ENCODE data around the gene NMNAT3. TPM values are rescaled to one million over a fixed set of nuclear protein-coding genes. Genes with fewer than 3 reads are reported as not detected.

Gene NMNAT3
- total and polyA plus RNA-seq, 2 experiments from 2014 or later = not detected

DNA sequence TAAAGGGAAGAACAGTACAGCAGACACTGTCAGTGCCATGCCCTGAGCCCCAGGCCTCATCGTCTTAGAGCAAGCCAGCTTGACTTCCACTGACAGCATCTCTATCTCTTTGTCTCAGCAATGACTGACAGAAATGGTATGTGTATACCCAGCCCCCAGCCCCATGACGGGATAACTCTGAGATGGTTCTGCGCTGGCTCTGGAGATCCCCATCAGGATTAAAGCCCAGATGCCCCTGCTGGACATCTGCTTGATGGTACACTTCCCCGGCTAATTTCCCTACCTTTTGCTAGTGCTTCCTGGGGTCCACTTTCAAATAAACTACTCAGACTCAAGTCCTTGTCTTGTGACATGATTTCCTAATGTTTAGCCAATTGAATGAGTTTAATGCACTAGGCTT is 7.6 kb downstream of the NMNAT3 start:
- in situ Hi-C loops (cut with MboI) = no loop called here
- H3K9ac ChIP-seq = no peak overlapping the region
- H2AFZ ChIP-seq = no peak overlapping the region
- no peaks in the 10 kb centered on the region for H4K20me1 ChIP-seq (ENCODE audit: insufficient read depth)
- H3K27ac ChIP-seq = no peak overlapping the region
- H3K4me3 ChIP-seq = no peak overlapping the region
- WGBS, 2 experiments (ENCODE audit: low coverage in 1 of 2, low lambda C conversion rate in 2 of 2, missing lambda C conversion rate in 2 of 2) = 46 to 49% methylated on average over 4 of the region's 4 CpGs
- H3K4me1 ChIP-seq (ENCODE audit: insufficient read depth) = no peaks in the 10 kb centered on the region
- H3K79me2 ChIP-seq (ENCODE audit: insufficient read depth) = no peaks in the 10 kb centered on the region
- no peak for DNase-seq
- no peaks in the 10 kb centered on the region for H3K27me3 ChIP-seq (replicated peaks; ENCODE audit: insufficient read depth)
- H3K9me2 ChIP-seq (ENCODE audit: insufficient read depth) = no peaks in the 10 kb centered on the region
- no peak for TF ChIP-seq EZH2phosphoT487 (IDR thresholded peaks at IDR 0.05; ENCODE audit: insufficient read depth, low read depth)
- TF ChIP-seq EZH2 (IDR thresholded peaks at IDR 0.05; ENCODE audit: insufficient read depth, poor library complexity, severe bottlenecking) = no peak
- no peaks in the 10 kb centered on the region for H3K36me3 ChIP-seq (ENCODE audit: low read depth)
- H3F3A ChIP-seq (ENCODE audit: insufficient read depth) = no peaks in the 10 kb centered on the region
- no peak overlapping the region for H3K4me2 ChIP-seq (ENCODE audit: unreplicated experiment)
- no peaks in the 10 kb centered on the region for H3K9me3 ChIP-seq (ENCODE audit: low read depth)

DNA sequence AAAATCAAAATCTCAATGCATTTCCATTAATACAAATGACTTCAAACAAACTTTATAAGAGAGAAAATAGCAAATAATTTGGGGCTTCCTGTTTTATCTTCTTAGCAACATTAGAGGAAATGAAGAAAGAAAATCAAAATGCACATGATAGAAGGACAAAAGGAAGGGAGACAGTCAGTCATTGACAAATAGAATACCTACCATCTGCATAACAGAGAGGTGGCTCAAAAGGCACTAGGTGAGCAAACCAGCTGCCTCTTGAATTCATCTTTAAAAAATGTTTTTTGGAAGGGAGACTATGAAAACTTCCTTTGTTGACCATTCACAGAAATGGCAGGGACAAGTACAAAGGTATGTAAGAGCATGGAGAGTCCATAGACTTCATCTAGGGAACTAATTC is 9.4 kb downstream of the NMNAT3 start:
- Histone ChIP-seq H3K27ac (no peak overlapping the region), H3K4me1 (ENCODE audit: insufficient read depth) (no peaks in the 10 kb centered on the region), H3K9me2 (ENCODE audit: insufficient read depth) (no peaks in the 10 kb centered on the region), H2AFZ (no peak overlapping the region), H3K79me2 (ENCODE audit: insufficient read depth) (no peaks in the 10 kb centered on the region), H3K27me3 (replicated peaks; ENCODE audit: insufficient read depth) (no peaks in the 10 kb centered on the region), H3K9me3 (ENCODE audit: low read depth) (no peaks in the 10 kb centered on the region), H3K9ac (no peak overlapping the region), H3K4me2 (ENCODE audit: unreplicated experiment) (no peak overlapping the region), H3F3A (ENCODE audit: insufficient read depth) (no peaks in the 10 kb centered on the region), H3K4me3 (no peak overlapping the region), H4K20me1 (ENCODE audit: insufficient read depth) (no peaks in the 10 kb centered on the region), H3K36me3 (ENCODE audit: low read depth) (no peaks in the 10 kb centered on the region)
- in situ Hi-C loops (cut with MboI) = no loop called here
- no peak for DNase-seq
- no peak for TF ChIP-seq EZH2 (IDR thresholded peaks at IDR 0.05; ENCODE audit: insufficient read depth, poor library complexity, severe bottlenecking)
- no peak for TF ChIP-seq EZH2phosphoT487 (IDR thresholded peaks at IDR 0.05; ENCODE audit: insufficient read depth, low read depth)

DNA sequence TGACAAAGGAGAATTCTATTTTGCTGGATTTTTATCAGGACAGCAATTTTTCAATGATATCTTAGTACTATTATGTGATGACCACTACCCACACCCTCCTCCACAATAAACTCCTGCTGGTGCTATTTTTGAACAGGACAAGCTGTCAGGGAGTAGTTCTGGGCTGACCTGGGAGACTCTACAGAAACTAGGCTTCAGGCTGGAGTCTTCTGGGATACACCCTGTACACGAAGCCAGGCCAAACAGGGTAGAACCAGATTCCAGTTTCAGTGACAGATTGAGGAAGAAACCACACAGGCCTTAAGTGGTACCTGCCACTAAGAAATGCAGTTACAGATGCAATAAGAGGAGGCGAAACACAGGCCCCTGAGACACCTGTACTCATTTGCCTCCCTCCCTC is 12.8 kb downstream of the NMNAT3 start:
- no peaks in the 10 kb centered on the region for H3K27me3 ChIP-seq (replicated peaks; ENCODE audit: insufficient read depth)
- H3K4me3 ChIP-seq = no peak overlapping the region
- no peak overlapping the region for H2AFZ ChIP-seq
- WGBS, 2 experiments (ENCODE audit: low coverage in 1 of 2, low lambda C conversion rate in 2 of 2, missing lambda C conversion rate in 2 of 2) = 10 to 14% methylated on average over 2 of the region's 2 CpGs
- H3K27ac ChIP-seq = no peak overlapping the region
- no peaks in the 10 kb centered on the region for H3K36me3 ChIP-seq (ENCODE audit: low read depth)
- in situ Hi-C loops (cut with MboI) = no loop called here
- H3K4me1 ChIP-seq (ENCODE audit: insufficient read depth) = no peaks in the 10 kb centered on the region
- DNase-seq = no peak
- H3K9me2 ChIP-seq (ENCODE audit: insufficient read depth) = no peaks in the 10 kb centered on the region
- H3K79me2 ChIP-seq (ENCODE audit: insufficient read depth) = no peaks in the 10 kb centered on the region
- H4K20me1 ChIP-seq (ENCODE audit: insufficient read depth) = no peaks in the 10 kb centered on the region
- H3K9ac ChIP-seq = no peak overlapping the region
- TF ChIP-seq EZH2phosphoT487 (IDR thresholded peaks at IDR 0.05; ENCODE audit: insufficient read depth, low read depth) (no peak), EZH2 (IDR thresholded peaks at IDR 0.05; ENCODE audit: insufficient read depth, poor library complexity, severe bottlenecking) (no peak)
- no peaks in the 10 kb centered on the region for H3F3A ChIP-seq (ENCODE audit: insufficient read depth)
- no peaks in the 10 kb centered on the region for H3K9me3 ChIP-seq (ENCODE audit: low read depth)
- H3K4me2 ChIP-seq (ENCODE audit: unreplicated experiment) = no peak overlapping the region

- Histone ChIP-seq H4K20me1 (ENCODE audit: insufficient read depth) (no peaks in the 10 kb centered on the region), H3K4me1 (ENCODE audit: insufficient read depth) (no peaks in the 10 kb centered on the region), H3K4me2 (ENCODE audit: unreplicated experiment) (no peak overlapping the region), H3F3A (ENCODE audit: insufficient read depth) (no peaks in the 10 kb centered on the region), H3K9ac (no peak overlapping the region), H3K9me3 (ENCODE audit: low read depth) (no peaks in the 10 kb centered on the region), H3K27me3 (replicated peaks; ENCODE audit: insufficient read depth) (no peaks in the 10 kb centered on the region), H3K36me3 (ENCODE audit: low read depth) (no peaks in the 10 kb centered on the region), H2AFZ (no peak overlapping the region), H3K9me2 (ENCODE audit: insufficient read depth) (no peaks in the 10 kb centered on the region), H3K27ac (no peak overlapping the region), H3K4me3 (no peak overlapping the region), H3K79me2 (ENCODE audit: insufficient read depth) (no peaks in the 10 kb centered on the region)
- TF ChIP-seq EZH2 (IDR thresholded peaks at IDR 0.05; ENCODE audit: insufficient read depth, poor library complexity, severe bottlenecking) = no peak
- TF ChIP-seq EZH2phosphoT487 (IDR thresholded peaks at IDR 0.05; ENCODE audit: insufficient read depth, low read depth) = no peak
- in situ Hi-C loops (cut with MboI) = no loop called here
- WGBS, 2 experiments (ENCODE audit: low coverage in 1 of 2, low lambda C conversion rate in 2 of 2, missing lambda C conversion rate in 2 of 2) = 24 to 30% methylated on average over 1 of the region's 1 CpG
- DNase-seq = no peak
Measured at GRCh38 chr3:139660269-139660668, 17.5 kb downstream of the NMNAT3 start.

DNA sequence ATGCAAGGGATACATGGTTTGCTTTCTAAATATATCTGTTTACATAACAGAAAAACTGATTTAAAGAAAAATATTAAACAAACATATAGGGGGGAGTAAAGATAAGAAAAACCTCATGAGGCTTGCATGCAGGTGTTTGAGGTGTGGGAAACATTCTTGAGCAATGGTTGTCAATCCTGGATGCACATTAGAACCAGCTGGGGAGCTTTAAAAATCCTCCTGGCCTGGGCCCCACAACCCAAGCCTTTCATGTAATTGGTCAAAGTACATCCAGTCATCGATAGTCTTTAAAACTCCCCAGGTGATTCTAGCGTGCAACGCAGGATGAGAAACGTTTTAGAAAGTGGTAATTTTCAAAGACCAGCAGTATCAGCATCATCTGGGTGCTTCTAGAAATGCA is 18.3 kb downstream of the NMNAT3 start:
- no peaks in the 10 kb centered on the region for H3K9me2 ChIP-seq (ENCODE audit: insufficient read depth)
- TF ChIP-seq EZH2 (IDR thresholded peaks at IDR 0.05; ENCODE audit: insufficient read depth, poor library complexity, severe bottlenecking) = no peak
- no peak for TF ChIP-seq EZH2phosphoT487 (IDR thresholded peaks at IDR 0.05; ENCODE audit: insufficient read depth, low read depth)
- H3K4me1 ChIP-seq (ENCODE audit: insufficient read depth) = no peaks in the 10 kb centered on the region
- H3K4me2 ChIP-seq (ENCODE audit: unreplicated experiment) = no peak overlapping the region
- no peaks in the 10 kb centered on the region for H3K9me3 ChIP-seq (ENCODE audit: low read depth)
- DNase-seq = no peak
- no peak overlapping the region for H3K4me3 ChIP-seq
- H3K27ac ChIP-seq = no peak overlapping the region
- H2AFZ ChIP-seq = no peak overlapping the region
- no peaks in the 10 kb centered on the region for H4K20me1 ChIP-seq (ENCODE audit: insufficient read depth)
- no peaks in the 10 kb centered on the region for H3K27me3 ChIP-seq (replicated peaks; ENCODE audit: insufficient read depth)
- H3F3A ChIP-seq (ENCODE audit: insufficient read depth) = no peaks in the 10 kb centered on the region
- no peaks in the 10 kb centered on the region for H3K36me3 ChIP-seq (ENCODE audit: low read depth)
- H3K9ac ChIP-seq = no peak overlapping the region
- in situ Hi-C loops (cut with MboI) = no loop called here
- no peaks in the 10 kb centered on the region for H3K79me2 ChIP-seq (ENCODE audit: insufficient read depth)
- 64 to 70% methylated on average over 4 of the region's 4 CpGs for WGBS, 2 experiments (ENCODE audit: low coverage in 1 of 2, low lambda C conversion rate in 2 of 2, missing lambda C conversion rate in 2 of 2)
